Effector CD4-positive, alpha-beta T cell (primary cell): ENCODE measurements around the gene LSM7.

Source experiments
- DNase-seq: peaks from one replicate; pipeline ENCODE4 v3.0.0-alpha.2; 2020

Gene LSM7

DNA sequence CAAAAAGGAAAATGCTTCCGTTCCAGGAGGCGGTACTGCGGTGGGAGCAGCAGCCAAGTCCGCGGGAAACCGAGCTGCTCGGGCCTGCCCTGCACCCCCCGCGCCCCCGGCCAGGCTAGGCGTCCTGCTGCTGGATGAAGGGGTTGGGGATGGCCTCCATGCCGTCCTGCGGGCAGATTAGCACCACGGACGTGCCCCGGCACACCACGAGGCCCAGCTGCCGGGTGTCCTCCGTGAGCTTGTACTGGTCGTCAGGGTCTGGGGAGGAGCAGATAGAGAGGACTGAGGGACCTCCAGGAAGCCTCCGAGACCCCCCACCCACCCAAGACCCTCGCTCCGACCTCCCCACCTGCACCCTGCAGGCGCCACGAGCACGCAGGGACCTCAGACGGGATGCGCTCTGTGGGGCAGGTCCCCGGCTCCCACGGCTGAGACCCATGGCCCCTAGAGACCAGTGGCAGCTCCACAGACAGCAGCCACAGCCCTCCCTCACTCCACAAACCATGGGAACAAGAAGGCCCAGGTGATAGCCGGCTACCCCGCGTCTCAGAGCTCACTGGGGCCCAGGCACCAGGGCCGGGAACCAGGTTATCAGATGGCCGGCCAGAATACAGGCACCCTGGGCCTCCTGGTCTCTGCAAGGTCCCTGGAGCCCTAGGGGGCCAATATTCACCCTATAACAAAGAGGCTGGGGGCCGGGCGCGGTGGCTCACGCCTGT is 6.7 kb downstream of the LSM7 start:
- no peak for DNase-seq

DNA sequence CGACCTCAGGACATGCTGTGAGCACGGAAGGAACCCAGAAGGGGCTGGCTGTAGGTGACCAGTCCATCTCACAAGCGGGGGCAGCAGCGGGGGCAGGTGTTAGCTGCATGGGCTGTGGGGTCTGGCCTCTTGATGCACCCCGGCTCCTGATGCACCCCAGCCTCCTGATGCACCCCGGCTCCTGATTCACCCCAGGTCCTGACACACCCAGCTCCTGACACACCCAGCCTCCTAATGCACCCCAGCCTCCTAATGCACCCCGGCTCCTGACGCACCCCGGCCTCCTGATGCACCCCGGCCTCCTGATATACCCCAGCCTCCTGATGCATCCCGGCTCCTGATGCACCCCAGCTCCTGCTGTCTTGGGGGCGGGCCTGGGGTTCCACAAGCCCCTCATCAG is 7.4 kb downstream of the LSM7 start:
- no peak for DNase-seq

DNA sequence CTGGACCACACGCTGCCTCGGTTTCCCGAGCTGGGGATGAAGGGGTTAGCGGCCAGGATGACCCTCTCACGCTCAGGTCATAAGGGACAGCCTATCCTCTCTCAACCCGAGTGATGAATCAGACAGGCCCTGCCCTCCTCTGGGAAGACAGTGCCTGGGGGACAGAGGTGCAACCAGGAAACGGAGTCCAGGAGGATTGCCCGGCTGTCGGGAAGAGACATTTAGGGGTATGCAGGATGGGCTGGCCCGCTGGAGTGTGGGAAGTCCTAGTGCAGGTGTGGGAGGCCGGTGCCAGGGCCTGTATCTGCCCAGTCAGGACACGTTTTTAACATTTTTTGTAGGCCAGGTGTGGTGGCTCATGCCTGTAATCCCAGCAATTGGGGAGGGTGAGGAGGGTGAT is 8.3 kb downstream of the LSM7 start:
- no peak for DNase-seq

DNA sequence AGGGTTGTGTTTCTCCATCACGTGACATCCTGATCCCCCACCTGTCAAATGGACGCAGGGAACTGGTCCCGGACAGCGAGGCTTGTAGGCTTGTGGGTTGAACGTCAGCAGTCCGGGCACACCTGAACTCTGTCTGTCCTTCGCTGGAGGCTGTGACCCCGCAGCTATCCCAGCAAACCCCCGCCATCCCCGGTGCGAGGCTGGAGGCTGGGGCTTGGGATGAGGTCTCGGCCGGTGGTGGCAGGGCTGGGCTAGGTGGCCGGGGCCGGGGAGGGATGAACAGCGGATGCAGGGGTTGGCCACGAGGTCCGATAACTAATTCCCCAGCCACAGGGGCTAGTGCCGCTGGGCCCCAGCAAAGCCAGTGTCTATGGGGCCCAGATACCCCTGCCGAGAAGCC is 8.8 kb downstream of the LSM7 start:
- DNase-seq = no peak

DNA sequence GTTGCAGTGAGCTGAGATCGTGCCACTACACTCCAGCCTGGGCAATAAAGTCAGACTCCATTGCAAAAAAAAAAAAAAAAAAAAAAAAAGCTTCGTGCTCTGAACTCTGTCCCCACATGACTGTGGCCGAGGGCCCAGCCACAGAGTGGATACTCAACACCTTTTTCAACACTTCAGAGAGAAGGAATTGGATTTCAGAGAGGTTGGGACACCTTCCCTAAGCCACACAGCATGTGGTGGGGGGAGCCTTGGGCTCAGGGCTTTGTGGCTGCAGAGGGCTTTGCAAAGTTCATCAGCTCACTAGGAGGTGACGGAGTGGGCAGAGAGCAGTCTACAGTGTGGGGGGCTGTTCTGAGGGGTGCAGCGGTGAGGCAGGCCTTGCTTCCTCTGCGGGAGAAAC is 9.5 kb downstream of the LSM7 start:
- DNase-seq = no peak

DNA sequence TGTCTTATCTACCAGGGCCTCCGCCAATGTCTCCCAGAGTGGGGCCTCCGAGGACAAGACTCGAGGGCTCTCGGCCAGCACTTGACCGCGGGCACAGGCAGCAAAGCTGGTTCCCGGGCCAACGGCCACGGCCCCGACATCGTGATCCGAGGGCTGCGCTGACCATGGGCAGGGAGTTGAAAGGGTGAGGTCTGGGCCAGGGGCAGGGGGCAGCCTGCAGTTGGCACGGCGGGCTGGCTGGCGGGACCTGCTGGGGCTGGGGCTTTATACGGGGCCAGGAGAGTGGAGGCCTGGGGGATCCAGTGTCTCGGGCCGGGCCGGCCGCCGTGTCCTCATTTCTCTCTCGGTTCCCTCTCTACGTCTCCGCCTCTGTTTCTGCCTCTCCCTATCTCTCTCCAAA is 10.6 kb downstream of the LSM7 start:
- DNase-seq = no peak

DNA sequence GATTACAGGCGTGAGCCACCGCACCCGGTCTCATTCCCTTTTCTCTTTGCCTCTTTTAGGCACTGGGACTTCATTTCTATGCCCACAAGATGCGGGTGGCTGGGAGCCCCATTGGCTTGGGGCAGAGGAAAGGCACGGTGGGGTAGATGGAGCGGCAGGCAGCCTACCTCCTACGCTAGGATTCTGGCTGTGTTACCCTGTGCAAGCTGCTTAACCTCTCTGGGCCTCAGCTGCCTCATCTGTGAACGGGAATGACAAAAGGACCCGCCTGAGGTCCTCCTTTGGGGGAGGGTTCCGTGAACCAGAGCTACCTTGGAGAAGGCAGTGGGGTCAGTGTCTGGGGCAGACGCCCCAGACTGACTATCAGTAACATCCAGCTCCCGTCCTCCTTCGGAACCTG is 11.1 kb downstream of the LSM7 start:
- no peak for DNase-seq

DNA sequence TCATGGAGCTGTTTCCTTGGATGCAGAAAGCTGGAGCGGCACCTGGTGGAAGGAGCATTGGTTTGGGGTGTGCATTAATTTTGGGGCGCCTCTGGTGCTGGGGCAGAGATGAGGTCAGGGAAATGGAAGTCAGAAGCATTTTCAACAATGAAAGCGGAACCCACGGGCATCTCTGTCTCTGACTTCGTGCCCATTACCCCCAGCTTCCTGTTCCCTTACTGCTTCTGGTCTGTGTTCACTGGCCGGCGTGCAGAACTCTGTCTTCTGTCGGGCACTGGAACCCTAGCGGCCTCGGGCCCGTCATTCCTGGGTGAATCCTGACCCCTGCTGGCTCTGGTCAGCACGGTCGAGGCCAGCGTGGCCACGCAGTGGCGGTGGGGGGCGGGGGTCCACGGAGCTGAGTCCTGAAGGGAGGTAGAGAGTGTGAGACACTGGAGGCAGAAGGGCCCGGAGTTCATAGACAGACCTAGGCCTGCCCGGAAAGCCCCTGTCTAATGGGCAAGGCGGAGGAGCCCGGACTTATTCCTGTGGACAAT is 12.5 kb downstream of the LSM7 start:
- DNase-seq = no peak

DNA sequence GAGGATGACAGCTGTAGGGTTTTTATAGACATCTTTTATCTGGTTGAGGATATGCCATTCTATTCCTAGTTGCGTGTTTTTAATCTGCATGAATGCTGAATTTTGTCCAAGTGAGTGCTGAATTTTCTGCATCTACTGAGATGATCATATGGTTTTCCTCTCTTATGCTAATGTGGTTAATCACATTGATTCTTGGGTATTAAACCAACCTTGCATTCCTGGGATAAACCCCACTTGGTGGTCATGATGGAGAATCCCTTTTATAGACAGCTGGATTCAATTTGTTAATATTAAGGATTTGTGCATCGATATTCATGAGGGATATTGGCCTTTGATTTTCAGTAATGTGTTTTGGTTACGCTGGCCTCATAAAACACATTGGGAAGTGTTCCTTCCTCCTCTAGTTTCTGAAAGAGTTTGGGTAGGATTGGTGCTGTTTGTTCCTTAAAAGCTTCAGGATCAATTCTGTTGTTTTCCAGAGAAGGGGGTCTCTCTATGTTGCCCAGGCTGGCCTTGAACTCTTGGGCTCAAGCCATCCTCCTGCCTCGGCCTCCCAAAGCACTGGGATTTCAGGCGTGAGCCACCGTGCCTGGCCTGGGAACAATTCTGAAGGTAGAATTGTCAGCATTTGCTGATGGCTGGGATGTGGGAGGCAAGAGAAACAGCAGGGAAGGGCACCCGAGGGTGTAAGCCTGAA is 13.1 kb downstream of the LSM7 start:
- DNase-seq = no peak

DNA sequence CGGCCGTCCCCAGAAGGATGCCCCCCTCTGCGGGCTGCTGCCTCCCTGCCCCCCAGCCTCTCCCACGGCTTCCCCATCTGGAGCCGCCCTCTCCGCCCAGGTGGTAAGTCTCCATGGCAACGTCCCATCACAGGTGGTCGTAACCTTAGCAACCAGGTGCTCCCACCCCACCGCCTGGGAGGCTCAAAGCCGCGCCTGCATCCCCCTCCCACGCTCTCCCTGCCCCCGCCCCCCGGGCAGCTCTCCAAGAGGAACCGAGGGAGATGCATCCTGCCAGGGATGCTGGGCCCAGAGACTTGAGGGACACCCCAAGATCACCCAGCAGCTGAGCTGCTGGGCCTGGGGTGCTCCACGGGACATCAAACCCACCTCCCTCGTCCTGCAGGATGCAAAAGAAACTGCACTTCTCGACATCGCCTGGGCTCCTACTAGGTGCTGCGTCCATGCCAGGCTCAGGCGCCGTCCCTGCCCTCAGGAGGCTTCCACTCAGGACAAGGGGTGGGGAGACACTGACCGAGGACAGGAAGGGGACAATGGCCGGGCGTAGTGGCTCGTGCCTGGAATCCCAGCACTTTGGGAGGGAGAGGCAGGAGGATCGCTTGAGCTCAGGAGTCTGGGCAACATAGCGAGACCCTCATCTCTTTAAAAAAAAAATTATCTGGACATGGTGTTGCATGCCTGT is 15.4 kb downstream of the LSM7 start:
- no peak for DNase-seq

DNA sequence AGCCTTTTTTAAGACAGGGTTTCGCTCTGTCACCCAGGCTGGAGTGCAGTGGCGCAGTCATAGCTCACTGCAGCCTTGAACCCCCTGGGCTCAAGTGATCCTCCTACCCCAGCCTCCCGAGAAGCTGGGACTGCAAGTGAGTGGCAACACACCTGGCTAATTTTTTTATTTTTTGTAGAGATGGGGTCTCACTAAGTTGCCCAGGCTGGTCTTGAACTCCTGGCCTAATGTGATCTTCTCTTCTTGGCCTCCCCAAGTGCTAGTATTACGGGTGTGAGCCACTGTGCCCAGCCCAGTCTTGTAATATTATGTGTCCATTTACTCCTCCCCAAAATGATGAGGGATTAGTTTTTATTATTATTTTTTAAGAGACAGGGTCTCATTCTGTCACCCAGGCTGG is 17.3 kb downstream of the LSM7 start:
- no peak for DNase-seq

DNA sequence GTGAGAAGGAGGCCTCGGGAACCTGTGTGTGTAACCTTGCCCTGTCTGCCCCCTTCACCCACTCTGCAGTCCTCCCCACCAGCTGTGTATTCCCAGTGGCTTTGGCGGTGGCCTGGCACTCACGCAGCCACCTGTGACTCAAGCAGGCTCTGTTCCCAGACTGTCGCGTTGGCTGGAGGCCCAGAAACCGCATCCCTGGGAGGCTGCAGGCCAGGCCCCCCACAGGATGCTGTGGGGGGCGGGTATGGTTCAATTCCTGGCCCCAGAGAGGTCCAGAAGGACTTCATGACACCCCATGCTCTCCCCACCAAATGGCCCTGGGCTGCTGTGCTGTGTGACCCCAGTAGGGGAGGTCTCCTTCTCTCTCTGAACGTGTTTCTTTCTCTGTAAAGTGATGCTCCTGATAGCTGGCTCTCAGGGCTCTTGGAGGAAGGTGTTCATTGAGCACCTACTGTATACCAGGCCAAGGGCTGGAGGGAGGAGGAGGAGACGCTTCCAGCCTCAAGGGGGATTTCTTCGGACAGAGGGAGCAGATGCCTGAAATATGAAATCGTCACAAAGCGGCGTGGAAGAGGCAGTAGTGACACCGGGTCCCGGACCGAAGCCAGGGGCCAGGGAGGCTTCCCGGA is 18.5 kb downstream of the LSM7 start:
- no peak for DNase-seq

DNA sequence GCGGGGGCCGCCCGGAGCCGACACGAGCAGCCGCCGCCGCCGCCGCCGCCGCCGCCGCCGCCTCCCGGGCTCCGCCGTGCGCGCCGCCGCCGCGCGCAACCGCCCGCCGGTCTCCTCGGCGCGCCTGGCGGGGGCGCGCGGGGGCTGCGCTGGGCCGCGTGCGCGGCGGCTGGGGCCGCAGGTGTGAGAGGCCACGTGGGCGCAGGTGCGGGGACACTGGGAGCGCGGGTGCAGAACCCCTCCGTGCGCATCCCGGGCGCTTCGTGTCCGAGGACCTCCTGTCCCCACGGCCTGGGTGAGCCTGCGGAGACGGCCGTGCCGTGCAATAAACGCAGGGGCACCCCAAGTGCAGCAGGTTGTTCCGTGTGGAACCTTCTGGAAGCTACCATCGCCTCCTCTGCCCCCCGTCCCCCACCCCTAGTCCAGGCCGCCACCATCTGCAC is 20.3 kb downstream of the LSM7 start, which contains the start of gene LINGO3:
LINGO3 (minus strand) TSS at position 41 of the 443 bp plus-strand sequence. CDS start 16,378 bp downstream, outside the sequence.
- no peak for DNase-seq

DNA sequence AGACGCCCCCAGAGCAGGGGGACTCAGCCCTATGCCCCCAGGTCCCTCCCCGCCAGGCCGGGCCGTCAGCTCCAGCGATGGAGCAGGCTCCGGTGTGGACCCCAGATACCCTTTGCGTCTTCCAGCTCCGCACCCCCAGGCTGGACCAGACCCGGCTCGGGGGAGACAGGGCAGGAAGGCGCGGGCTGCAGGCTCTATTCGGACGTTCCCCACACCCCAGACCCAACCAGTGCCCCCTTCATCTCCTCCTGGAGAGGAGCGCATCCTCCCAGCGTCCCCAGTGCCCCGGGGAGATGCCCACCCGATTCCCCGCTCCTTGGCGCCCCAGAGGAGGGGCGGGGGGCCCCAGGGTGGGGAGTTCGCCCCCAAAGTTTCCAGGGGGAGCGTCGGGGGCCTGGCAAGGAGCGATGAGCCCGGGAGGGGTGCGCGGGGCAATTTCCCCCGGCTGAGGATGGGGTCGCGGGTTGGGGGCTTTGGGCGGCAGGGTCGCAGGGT is 20.8 kb downstream of the LSM7 start:
- no peak for DNase-seq

DNA sequence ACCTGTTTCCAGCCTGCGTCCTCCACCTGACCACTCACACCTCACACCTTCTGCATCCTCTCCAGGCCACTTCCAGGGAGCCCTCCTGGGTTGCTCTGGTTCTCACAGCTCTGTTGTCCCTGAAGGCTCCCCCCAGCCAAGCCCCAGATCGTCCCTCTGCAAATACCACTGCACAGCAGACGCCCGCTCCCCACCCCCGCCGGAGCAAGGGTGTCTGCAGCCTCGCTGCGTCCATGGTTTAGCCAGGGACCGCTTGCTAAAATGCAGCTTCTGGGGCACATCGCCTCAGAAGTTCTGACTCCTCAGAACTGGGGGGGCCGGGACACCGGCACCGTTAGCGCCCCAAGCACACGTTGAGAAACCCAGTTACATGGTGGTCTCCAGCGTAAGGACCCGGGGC is 21.4 kb downstream of the LSM7 start:
- DNase-seq = no peak

DNA sequence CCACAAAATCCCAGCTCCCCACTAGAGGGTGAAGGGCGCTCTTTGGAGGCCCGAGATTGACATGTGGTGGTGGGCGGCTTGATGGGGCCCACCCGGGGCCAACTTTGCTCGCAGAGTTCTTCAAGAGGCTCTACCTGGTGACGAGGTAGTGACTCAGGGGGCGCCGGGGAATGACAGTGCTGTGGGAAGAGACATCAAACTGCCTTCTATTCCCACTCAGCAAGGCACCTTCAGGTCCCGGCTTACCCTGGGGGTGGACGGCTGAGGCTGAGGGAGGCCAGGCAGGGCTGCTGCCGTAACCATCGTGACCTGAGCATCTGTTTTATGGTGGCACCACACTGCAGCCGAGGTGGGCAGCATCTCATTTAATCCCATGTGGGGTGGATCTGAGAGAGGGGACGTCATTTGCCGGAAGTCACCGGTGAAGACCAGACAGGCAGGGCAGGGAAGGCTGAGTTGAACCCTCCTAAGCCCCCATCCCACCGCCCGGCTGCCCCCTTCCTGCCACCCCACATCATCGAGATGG is 22.0 kb downstream of the LSM7 start:
- no peak for DNase-seq

DNA sequence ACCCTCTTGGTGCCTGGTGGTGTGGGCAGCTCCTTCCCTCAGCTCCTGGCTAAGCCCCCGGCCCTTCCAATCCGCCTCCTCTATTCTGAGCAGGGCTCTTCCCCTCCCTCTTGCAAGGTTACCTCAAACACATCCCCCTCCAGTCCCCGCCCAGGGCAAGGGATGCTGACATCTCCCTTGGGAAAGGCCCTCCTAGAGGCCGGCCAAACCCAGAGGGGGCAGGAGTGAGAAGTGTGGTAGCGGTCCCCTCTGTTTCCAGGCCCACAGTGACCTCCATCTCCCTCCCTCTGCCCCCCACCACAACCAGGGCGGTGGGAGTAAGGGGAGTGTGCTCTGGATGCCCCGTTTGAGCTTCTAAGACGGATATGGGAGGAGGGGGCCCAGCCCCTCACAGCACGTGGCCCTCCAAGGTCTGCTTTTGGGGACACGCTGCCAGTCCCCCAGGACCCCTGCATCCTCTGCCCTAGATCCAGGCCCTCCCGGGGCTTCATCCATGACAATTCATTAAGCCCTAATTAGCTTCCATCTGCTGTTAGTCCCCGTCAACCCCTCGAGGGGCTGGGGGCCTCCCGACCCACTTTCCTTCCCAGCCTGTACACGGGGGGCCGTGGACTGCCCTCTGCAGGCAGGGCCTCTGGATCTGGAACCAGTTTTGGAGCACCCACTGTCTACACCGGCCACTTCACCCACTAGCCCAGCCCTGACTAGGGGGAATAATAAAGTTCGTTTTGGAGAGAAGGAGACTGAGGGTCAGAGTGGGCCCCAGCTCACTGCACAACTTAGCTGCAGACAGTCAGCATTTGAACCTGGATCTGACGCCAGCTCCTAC is 22.7 kb downstream of the LSM7 start:
- DNase-seq = no peak

DNA sequence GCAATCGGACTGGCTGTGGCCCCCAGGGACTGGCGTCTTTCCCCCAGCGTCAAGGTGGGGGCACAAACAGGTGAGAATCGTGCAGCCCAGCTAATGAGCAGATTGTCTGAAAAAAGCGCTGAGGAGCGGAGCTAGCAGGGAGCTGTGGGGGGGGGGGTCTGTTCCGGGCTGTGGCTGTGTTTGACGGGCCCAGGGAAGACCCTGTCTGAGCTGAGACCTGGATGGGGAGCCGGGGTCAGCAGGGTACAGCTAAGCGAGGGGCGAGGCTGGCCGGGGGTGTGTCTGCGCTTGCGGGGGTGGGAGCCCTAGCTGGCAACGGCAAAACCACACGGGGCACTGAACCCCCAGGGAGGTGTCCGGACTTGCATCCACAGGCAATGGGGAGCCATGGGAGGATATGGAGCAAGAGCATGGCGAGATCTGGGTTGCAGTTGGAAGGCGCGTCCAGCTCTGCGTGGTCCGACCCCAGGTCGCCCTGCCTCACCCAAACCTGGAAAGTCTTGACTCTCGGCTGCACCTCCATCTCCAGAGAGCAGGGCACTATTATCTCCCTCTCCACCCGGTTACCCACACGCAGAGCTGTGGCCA is 25.1 kb downstream of the LSM7 start:
- no peak for DNase-seq

DNA sequence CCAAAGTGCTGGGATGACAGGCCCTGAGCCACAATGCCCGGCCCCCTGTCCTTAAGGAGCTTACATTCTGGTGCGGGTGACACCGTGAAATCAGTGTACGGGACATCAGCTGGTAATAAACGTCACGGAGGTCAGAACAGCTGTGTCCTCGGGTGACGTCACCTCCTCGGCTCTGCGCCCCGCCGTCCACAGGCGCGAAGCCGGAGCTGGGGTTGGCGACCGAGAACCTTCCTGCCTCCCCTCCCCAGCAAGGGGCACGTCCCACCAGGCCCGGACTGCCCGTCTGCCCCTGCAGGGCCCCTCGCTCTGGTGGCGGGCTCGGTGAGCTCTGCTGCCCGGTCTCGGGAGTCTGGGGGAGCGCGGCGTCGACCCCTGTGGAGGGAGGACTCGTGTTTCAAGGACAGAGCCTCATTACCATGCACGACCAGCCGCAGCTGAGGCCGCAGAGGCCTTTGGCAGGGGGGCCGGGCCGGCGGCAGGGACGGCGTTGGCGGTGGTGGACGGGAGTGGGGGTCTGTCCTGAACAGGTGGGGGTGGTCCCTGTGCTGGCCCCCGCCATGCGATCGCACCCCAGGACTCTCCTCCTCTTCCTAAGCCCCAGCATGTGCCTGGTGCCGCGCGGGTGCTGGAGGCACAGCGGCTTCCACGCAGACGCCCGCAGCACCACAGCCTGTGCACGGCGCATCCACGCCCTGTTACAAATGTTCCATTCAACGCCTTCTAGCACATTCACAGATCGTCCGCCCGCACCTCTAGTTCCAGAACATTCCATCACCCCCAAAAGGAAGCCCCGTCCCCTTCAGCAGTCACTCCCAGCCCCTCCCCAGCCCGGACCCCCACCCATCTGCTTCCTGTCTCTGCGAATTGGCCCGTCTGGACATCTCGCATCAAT is 25.8 kb downstream of the LSM7 start:
- DNase-seq = no peak

DNA sequence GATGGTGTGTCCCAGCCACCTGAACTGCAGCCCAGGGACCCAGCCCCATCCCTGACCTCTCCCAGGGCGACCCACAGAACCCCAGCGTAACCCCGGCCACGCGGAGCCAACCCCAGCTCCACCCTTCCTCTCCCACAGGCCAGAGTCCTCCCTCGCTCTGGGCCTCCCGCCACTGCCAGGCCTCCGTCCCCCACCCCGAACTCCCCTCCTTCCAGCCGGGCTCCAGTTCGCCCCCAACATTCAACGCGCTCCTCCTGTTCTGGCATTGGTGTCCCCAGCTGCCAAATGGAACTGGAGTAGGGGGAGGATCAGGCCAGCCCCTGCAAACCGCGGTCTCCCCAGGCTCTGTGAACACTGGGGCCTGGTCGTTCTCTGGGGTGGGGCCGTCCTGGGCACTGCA is 27.9 kb downstream of the LSM7 start:
- DNase-seq = no peak
